ENCODE data around the gene VAC14. TPM values are rescaled to one million over a fixed set of nuclear protein-coding genes. Genes with fewer than 3 reads are reported as not detected.

VAC14 gene
- total RNA-seq, 4 donors from 2014 or later = 18.6 to 32.2 (median 25.9) TPM

GRCh38 chr16:70769131-70769530 lies 31.8 kb downstream of the VAC14 start:
- Histone ChIP-seq H3K27ac (peak overlapping the region in 2 of 4 donors; percentile 77), H3K4me1 (peaks cover 5 to 41% (median 20%) of the 10 kb centered on the region in 3 donors), H3K36me3 (peaks cover 0 to 63% (median 7%) of the 10 kb centered on the region in 3 donors), H3K9me3 (no peaks in the 10 kb centered on the region), H3K4me3 (no peak overlapping the region), H3K27me3 (no peaks in the 10 kb centered on the region)
- TF ChIP-seq, protein P1, sequence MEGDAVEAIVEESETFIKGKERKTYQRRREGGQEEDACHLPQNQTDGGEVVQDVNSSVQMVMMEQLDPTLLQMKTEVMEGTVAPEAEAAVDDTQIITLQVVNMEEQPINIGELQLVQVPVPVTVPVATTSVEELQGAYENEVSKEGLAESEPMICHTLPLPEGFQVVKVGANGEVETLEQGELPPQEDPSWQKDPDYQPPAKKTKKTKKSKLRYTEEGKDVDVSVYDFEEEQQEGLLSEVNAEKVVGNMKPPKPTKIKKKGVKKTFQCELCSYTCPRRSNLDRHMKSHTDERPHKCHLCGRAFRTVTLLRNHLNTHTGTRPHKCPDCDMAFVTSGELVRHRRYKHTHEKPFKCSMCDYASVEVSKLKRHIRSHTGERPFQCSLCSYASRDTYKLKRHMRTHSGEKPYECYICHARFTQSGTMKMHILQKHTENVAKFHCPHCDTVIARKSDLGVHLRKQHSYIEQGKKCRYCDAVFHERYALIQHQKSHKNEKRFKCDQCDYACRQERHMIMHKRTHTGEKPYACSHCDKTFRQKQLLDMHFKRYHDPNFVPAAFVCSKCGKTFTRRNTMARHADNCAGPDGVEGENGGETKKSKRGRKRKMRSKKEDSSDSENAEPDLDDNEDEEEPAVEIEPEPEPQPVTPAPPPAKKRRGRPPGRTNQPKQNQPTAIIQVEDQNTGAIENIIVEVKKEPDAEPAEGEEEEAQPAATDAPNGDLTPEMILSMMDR (IDR thresholded peaks at IDR 0.05) = no peak
- no peak for TF ChIP-seq POLR2A (IDR thresholded peaks at IDR 0.05)
- WGBS, 2 donors = 57 to 72% methylated on average over 1 to 2 of the region's 8 CpGs
- intact Hi-C loops (cut with DNase I) = no loop called here
- no peak for DNase-seq

GRCh38 chr16:70768203-70768580 lies 32.8 kb downstream of the VAC14 start:
- WGBS, 2 donors = 18 to 50% methylated on average over 4 to 5 of the region's 5 CpGs
- peak overlapping the region; percentile 42 to 77 (median 74) for H3K27ac ChIP-seq

GRCh38 chr16:70767377-70768202 lies 33.4 kb downstream of the VAC14 start:
- 47 to 66% methylated on average over 4 of the region's 4 CpGs for WGBS, 2 donors
- intact Hi-C loops (cut with DNase I) = no loop called here
- H3K4me1 ChIP-seq = peaks cover 5 to 41% (median 20%) of the 10 kb centered on the region in 3 donors
- peak overlapping the region; percentile 42 to 77 (median 74) for H3K27ac ChIP-seq
- H3K36me3 ChIP-seq = peaks cover 2 to 54% (median 7%) of the 10 kb centered on the region in 3 donors
- no peak overlapping the region for H3K4me3 ChIP-seq
- TF ChIP-seq, protein P1 (IDR thresholded peaks at IDR 0.05) = no peak
- no peak for TF ChIP-seq POLR2A (IDR thresholded peaks at IDR 0.05)
- no peak for DNase-seq
- H3K27me3 ChIP-seq = no peaks in the 10 kb centered on the region
- no peaks in the 10 kb centered on the region for H3K9me3 ChIP-seq

More at GRCh38 chr16:70768203-70768580, 32.8 kb downstream of the VAC14 start:
- Histone ChIP-seq H3K4me1 (peaks cover 5 to 41% (median 20%) of the 10 kb centered on the region in 3 donors), H3K36me3 (peaks cover 0 to 54% (median 7%) of the 10 kb centered on the region in 3 donors), H3K27me3 (no peaks in the 10 kb centered on the region), H3K9me3 (no peaks in the 10 kb centered on the region), H3K4me3 (no peak overlapping the region)
- intact Hi-C loops (cut with DNase I) = no loop called here
- TF ChIP-seq, protein P1 (IDR thresholded peaks at IDR 0.05) = no peak
- no peak for TF ChIP-seq POLR2A (IDR thresholded peaks at IDR 0.05)
- no peak for DNase-seq

- peaks cover 5 to 41% (median 20%) of the 10 kb centered on the region in 3 donors for H3K4me1 ChIP-seq
- WGBS, 2 donors = 78 to 87% methylated on average over 1 to 4 of the region's 4 CpGs
- H3K4me3 ChIP-seq = no peak overlapping the region
- no peaks in the 10 kb centered on the region for H3K9me3 ChIP-seq
- H3K36me3 ChIP-seq = peaks cover 6 to 54% (median 9%) of the 10 kb centered on the region in 3 donors
- intact Hi-C loops (cut with DNase I) = no loop called here
- TF ChIP-seq, protein P1 (IDR thresholded peaks at IDR 0.05) = no peak
- TF ChIP-seq POLR2A (IDR thresholded peaks at IDR 0.05) = no peak
- H3K27ac ChIP-seq = no peak overlapping the region
- no peaks in the 10 kb centered on the region for H3K27me3 ChIP-seq
- DNase-seq = no peak
Observed at GRCh38 chr16:70766658-70767057, 34.3 kb downstream of the VAC14 start.

DNA sequence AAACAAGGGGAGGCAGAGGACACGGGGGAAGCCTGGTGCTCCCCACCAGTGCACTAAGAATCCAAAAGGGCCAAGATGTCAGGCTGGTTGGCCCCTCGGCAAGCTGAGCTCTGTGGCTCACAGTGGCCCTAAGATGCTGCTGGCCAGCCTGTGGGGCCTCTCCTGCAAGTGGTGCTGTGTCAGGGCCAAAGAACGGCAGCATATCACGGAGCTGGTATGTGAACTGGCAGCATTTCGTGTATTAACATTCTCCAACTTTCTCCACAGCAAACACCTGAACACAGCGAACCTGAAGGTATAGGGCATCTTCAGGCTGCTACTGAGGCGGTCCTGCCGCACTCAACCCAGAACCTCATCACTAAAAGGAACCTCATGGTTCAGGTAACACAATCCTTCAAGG lies 34.8 kb downstream of the VAC14 start:
- Histone ChIP-seq H3K36me3 (peaks cover 8 to 54% (median 9%) of the 10 kb centered on the region in 3 donors), H3K4me3 (no peak overlapping the region), H3K27me3 (no peaks in the 10 kb centered on the region), H3K4me1 (peaks cover 5 to 44% (median 20%) of the 10 kb centered on the region in 3 donors), H3K27ac (no peak overlapping the region), H3K9me3 (no peaks in the 10 kb centered on the region)
- DNase-seq = no peak
- no peak for TF ChIP-seq POLR2A (IDR thresholded peaks at IDR 0.05)
- WGBS, 2 donors = 84 to 91% methylated on average over 6 to 8 of the region's 8 CpGs
- intact Hi-C loops (cut with DNase I) = no loop called here

All from esophagus squamous epithelium (tissue), 5 donors.